ENCODE data around the gene RPS6KA2. TPM values are rescaled to one million over a fixed set of nuclear protein-coding genes. Genes with fewer than 3 reads are reported as not detected.

The RPS6KA2 gene
- total RNA-seq, 1 experiment from 2014 or later = 4.1 TPM

DNA sequence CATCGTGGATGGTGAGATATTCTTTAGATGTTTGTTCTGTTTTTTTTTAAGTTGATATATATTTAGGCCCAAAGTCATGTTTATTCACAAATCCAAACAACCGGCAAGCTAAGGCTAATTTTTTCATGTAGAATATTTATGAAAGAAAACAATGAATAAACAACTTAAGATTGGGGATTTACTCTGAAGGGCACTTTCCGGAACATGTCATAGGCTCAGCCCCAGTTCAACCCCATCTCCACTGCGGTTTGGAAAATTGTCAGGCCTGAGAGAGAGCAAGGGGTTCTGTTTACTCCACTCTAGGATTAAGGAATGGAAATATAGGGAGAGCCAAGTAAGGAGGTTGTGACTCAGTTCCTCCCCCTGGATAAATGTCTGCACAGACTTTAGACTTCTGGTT is 18.3 kb downstream of the RPS6KA2 start:
- no peak for TF ChIP-seq SIN3A (IDR thresholded peaks at IDR 0.05; ENCODE audit: borderline replicate concordance, insufficient read depth, low read depth, low read length)
- Histone ChIP-seq H3K4me3 (ENCODE audit: low read depth in 2 of 2, low read length in 2 of 2) (no peak overlapping the region), H3K4me1 (ENCODE audit: control insufficient read depth, insufficient read depth, low read length) (no peaks in the 10 kb centered on the region), H3K27ac (ENCODE audit: low read length) (no peak overlapping the region), H3K9me3 (ENCODE audit: control insufficient read depth, insufficient read depth, low read depth, low read length) (no peaks in the 10 kb centered on the region), H3K27me3 (ENCODE audit: control insufficient read depth, insufficient read depth, low read length) (no peaks in the 10 kb centered on the region), H3K36me3 (ENCODE audit: control insufficient read depth, insufficient read depth, low read length) (no peaks in the 10 kb centered on the region)
- in situ Hi-C loops (cut with HindIII; ENCODE audit: low pct_unique_long_range_greater_than_20kb, low sequenced_read_pairs) = no loop called here
- ATAC-seq (no peak), DNase-seq (ENCODE audit: low read depth, low spot score) (no peak)
- ChIA-PET POLR2A (no interaction called here), CTCF (no interaction called here)
- no TSS peak for BruUV-seq (replicated peaks)
- intact Hi-C loops (cut with micrococcal nuclease; ENCODE audit: unreplicated experiment) = no loop called here

DNA sequence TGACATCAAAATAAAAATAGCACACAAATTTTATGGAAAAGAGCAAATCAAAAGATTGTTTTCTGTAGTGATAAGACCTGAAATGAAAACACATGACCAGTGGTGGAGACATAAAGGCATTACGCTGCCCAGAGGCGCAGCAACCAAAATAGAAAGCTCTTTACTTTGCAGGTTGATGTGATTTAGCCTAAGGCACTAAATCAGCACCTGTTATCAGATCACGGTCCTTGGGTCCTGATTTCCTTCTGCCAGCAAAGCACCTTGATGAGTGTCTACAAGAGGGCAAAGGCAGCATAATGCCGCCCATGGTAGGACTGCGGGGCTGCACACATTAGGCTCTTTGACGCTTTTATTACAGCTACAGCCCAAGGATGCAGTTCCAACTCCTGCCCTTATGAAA is 21.3 kb downstream of the RPS6KA2 start:
- DNase-seq (ENCODE audit: low read depth, low spot score) = no peak
- no TSS peak for BruUV-seq (replicated peaks)
- in situ Hi-C loops (cut with HindIII; ENCODE audit: low pct_unique_long_range_greater_than_20kb, low sequenced_read_pairs) = no loop called here
- Histone ChIP-seq H3K36me3 (ENCODE audit: control insufficient read depth, insufficient read depth, low read length) (no peaks in the 10 kb centered on the region), H3K4me3 (ENCODE audit: low read depth in 2 of 2, low read length in 2 of 2) (no peak overlapping the region), H3K9me3 (ENCODE audit: control insufficient read depth, insufficient read depth, low read depth, low read length) (no peaks in the 10 kb centered on the region), H3K27me3 (ENCODE audit: control insufficient read depth, insufficient read depth, low read length) (no peaks in the 10 kb centered on the region), H3K27ac (ENCODE audit: low read length) (no peak overlapping the region), H3K4me1 (ENCODE audit: control insufficient read depth, insufficient read depth, low read length) (no peaks in the 10 kb centered on the region)
- ATAC-seq = no peak
- TF ChIP-seq, protein P1, sequence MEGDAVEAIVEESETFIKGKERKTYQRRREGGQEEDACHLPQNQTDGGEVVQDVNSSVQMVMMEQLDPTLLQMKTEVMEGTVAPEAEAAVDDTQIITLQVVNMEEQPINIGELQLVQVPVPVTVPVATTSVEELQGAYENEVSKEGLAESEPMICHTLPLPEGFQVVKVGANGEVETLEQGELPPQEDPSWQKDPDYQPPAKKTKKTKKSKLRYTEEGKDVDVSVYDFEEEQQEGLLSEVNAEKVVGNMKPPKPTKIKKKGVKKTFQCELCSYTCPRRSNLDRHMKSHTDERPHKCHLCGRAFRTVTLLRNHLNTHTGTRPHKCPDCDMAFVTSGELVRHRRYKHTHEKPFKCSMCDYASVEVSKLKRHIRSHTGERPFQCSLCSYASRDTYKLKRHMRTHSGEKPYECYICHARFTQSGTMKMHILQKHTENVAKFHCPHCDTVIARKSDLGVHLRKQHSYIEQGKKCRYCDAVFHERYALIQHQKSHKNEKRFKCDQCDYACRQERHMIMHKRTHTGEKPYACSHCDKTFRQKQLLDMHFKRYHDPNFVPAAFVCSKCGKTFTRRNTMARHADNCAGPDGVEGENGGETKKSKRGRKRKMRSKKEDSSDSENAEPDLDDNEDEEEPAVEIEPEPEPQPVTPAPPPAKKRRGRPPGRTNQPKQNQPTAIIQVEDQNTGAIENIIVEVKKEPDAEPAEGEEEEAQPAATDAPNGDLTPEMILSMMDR (IDR thresholded peaks at IDR 0.05) = no peak
- TF ChIP-seq SIN3A (IDR thresholded peaks at IDR 0.05; ENCODE audit: borderline replicate concordance, insufficient read depth, low read depth, low read length) (no peak), TCF7L2 (IDR thresholded peaks at IDR 0.05; ENCODE audit: low read depth, low read length) (no peak), POLR2AphosphoS5 (IDR thresholded peaks at IDR 0.05; ENCODE audit: low read depth, low read length) (no peak)
- TF ChIP-seq, protein P2, sequence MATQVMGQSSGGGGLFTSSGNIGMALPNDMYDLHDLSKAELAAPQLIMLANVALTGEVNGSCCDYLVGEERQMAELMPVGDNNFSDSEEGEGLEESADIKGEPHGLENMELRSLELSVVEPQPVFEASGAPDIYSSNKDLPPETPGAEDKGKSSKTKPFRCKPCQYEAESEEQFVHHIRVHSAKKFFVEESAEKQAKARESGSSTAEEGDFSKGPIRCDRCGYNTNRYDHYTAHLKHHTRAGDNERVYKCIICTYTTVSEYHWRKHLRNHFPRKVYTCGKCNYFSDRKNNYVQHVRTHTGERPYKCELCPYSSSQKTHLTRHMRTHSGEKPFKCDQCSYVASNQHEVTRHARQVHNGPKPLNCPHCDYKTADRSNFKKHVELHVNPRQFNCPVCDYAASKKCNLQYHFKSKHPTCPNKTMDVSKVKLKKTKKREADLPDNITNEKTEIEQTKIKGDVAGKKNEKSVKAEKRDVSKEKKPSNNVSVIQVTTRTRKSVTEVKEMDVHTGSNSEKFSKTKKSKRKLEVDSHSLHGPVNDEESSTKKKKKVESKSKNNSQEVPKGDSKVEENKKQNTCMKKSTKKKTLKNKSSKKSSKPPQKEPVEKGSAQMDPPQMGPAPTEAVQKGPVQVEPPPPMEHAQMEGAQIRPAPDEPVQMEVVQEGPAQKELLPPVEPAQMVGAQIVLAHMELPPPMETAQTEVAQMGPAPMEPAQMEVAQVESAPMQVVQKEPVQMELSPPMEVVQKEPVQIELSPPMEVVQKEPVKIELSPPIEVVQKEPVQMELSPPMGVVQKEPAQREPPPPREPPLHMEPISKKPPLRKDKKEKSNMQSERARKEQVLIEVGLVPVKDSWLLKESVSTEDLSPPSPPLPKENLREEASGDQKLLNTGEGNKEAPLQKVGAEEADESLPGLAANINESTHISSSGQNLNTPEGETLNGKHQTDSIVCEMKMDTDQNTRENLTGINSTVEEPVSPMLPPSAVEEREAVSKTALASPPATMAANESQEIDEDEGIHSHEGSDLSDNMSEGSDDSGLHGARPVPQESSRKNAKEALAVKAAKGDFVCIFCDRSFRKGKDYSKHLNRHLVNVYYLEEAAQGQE (IDR thresholded peaks at IDR 0.05; ENCODE audit: insufficient read depth in 1 of 2, low read depth in 2 of 2, low read length in 1 of 2) = no peak
- ChIA-PET CTCF (no interaction called here), POLR2A (no interaction called here)
- intact Hi-C loops (cut with micrococcal nuclease; ENCODE audit: unreplicated experiment) = no loop called here

DNA sequence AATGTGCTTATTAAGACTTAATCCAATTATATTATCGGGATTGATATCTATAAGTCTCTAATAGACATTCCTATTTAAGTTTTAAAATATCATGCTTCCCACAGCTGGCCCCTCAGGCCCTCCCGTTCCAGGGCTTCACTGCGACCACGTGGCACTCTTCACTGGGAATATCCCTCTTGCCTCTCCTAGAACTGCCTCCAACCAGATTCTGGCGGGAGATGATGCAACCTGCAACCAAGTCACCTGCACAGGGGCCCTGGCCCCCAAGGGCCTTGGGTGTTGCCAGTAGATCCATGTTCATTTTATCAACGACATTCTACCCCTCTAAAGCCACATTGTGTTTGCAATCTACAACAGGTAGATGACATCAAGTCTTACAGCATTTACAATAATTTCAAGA is 22.1 kb downstream of the RPS6KA2 start:
- Histone ChIP-seq H3K4me1 (ENCODE audit: control insufficient read depth, insufficient read depth, low read length) (no peaks in the 10 kb centered on the region), H3K36me3 (ENCODE audit: control insufficient read depth, insufficient read depth, low read length) (no peaks in the 10 kb centered on the region), H3K27ac (ENCODE audit: low read length) (no peak overlapping the region), H3K4me3 (ENCODE audit: low read depth in 2 of 2, low read length in 2 of 2) (no peak overlapping the region), H3K27me3 (ENCODE audit: control insufficient read depth, insufficient read depth, low read length) (no peaks in the 10 kb centered on the region), H3K9me3 (ENCODE audit: control insufficient read depth, insufficient read depth, low read depth, low read length) (no peaks in the 10 kb centered on the region)
- ChIA-PET CTCF (no interaction called here), POLR2A (no interaction called here)
- in situ Hi-C loops (cut with HindIII; ENCODE audit: low pct_unique_long_range_greater_than_20kb, low sequenced_read_pairs) (no loop called here), intact Hi-C loops (cut with micrococcal nuclease; ENCODE audit: unreplicated experiment) (no loop called here)
- no peak for DNase-seq (ENCODE audit: low read depth, low spot score)
- no TSS peak for BruUV-seq (replicated peaks)
- TF ChIP-seq, protein P2 (IDR thresholded peaks at IDR 0.05; ENCODE audit: insufficient read depth in 1 of 2, low read depth in 2 of 2, low read length in 1 of 2) = no peak
- TF ChIP-seq POLR2AphosphoS5 (IDR thresholded peaks at IDR 0.05; ENCODE audit: low read depth, low read length) (no peak), TCF7L2 (IDR thresholded peaks at IDR 0.05; ENCODE audit: low read depth, low read length) (no peak), SIN3A (IDR thresholded peaks at IDR 0.05; ENCODE audit: borderline replicate concordance, insufficient read depth, low read depth, low read length) (no peak)
- TF ChIP-seq, protein P1 (IDR thresholded peaks at IDR 0.05) = no peak
- ATAC-seq = no peak

All from Panc1 (cell line).